Right atrium auricular region (tissue), 2 donors: Measurements from ENCODE around the gene CD47. TPM values are rescaled to one million over a fixed set of nuclear protein-coding genes. Genes with fewer than 3 reads are reported as not detected.

Experiments used
- DNase-seq: peaks from one replicate; pipeline ENCODE4 v3.0.0-alpha.2; 2019; ENCODE audit warnings: low spot score
- H3K27ac ChIP-seq, 2 donors: fragments of 200-600 bp; sonication (generic); 1 replicate in 1 of 2; 2 replicates in 1 of 2; pipeline ENCODE4 v1.5.1; 2016 to 2019
- H3K27me3 ChIP-seq, 2 donors: fragments of 200-600 bp; sonication (generic); one replicate each; pipeline versions ENCODE4 v1.5.1 to v1.6.0; 2017 to 2019
- H3K36me3 ChIP-seq: fragments of 200-600 bp; sonication (generic); one replicate; pipeline ENCODE4 v1.5.1; 2016
- H3K4me1 ChIP-seq, 2 donors: fragments of 200-600 bp; sonication (generic); one replicate each; pipeline versions ENCODE4 v1.5.1 to v1.6.0; 2017 to 2019
- H3K4me3 ChIP-seq, 2 donors: fragments of 200-600 bp; sonication (generic); 1 replicate in 1 of 2; 2 replicates in 1 of 2; pipeline ENCODE4 v1.5.1; 2017 to 2019; ENCODE audit warnings: mild to moderate bottlenecking in 1 of 2, moderate library complexity in 1 of 2
- H3K9me3 ChIP-seq, 2 donors: fragments of 200-600 bp; sonication (generic); one replicate each; pipeline ENCODE4 v1.5.1; 2019
- total RNA-seq, 2 donors: library from RNA; depleted of rRNA; stranded (reverse); fragments of >200 nt; gene quantifications; one replicate each; pipeline ENCODE4 v1.1.0, GENCODE V29; 2016
- TF ChIP-seq, protein P1 (sequence below), 2 donors: fragments of 200-600 bp; sonication (generic); IDR thresholded peaks; one replicate each; pipeline ENCODE4 v1.5.1; 2019; ENCODE audit warnings: antibody characterized with exemption in 2 of 2

Gene CD47
- total RNA-seq, 2 donors from 2014 or later = 52.1 to 92.2 TPM

- Histone ChIP-seq H3K4me3 (no peak overlapping the region), H3K27ac (no peak overlapping the region), H3K27me3 (no peaks in the 10 kb centered on the region), H3K36me3 (no peaks in the 10 kb centered on the region), H3K4me1 (no peaks in the 10 kb centered on the region), H3K9me3 (no peaks in the 10 kb centered on the region)
- no peak for DNase-seq
- TF ChIP-seq, protein P1, sequence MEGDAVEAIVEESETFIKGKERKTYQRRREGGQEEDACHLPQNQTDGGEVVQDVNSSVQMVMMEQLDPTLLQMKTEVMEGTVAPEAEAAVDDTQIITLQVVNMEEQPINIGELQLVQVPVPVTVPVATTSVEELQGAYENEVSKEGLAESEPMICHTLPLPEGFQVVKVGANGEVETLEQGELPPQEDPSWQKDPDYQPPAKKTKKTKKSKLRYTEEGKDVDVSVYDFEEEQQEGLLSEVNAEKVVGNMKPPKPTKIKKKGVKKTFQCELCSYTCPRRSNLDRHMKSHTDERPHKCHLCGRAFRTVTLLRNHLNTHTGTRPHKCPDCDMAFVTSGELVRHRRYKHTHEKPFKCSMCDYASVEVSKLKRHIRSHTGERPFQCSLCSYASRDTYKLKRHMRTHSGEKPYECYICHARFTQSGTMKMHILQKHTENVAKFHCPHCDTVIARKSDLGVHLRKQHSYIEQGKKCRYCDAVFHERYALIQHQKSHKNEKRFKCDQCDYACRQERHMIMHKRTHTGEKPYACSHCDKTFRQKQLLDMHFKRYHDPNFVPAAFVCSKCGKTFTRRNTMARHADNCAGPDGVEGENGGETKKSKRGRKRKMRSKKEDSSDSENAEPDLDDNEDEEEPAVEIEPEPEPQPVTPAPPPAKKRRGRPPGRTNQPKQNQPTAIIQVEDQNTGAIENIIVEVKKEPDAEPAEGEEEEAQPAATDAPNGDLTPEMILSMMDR (IDR thresholded peaks at IDR 0.05) = no peak
Observed at GRCh38 chr3:108122276-108122675, 31.4 kb upstream of the CD47 start.

DNA sequence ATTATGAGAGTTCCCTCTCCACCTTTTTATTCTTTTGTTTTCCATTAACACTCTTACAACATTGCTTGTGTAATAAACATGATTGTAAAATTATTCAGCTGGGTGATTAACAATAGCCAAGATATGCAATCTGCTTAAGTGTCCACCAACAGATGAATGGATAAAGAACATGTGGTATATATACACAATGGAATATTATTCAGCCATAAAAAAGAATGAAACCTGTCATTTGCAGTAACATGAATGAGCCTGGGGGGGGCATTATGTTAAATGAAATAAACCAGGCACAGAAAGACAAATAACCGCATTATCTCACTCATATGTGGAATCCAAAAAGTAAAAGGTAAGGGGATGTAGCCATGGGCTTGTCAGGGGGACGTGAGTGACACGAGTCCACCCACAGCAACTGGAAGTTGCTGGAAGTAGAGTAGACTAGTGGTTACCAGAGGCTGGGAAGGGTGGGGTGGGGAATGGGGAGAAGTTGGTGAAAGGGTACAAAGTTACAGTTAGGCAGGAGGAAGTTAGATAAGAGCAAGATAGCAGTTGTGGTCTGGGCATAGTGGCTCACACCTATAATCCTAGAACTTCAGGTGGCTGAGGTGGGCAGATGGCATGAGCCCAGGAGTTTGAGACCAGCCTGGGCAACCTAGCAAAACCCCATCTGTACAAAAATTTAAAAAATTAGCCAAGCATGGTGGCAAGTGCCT lies 28.7 kb upstream of the CD47 start:
- TF ChIP-seq, protein P1 (IDR thresholded peaks at IDR 0.05) = no peak
- H3K4me3 ChIP-seq = no peak overlapping the region

DNA sequence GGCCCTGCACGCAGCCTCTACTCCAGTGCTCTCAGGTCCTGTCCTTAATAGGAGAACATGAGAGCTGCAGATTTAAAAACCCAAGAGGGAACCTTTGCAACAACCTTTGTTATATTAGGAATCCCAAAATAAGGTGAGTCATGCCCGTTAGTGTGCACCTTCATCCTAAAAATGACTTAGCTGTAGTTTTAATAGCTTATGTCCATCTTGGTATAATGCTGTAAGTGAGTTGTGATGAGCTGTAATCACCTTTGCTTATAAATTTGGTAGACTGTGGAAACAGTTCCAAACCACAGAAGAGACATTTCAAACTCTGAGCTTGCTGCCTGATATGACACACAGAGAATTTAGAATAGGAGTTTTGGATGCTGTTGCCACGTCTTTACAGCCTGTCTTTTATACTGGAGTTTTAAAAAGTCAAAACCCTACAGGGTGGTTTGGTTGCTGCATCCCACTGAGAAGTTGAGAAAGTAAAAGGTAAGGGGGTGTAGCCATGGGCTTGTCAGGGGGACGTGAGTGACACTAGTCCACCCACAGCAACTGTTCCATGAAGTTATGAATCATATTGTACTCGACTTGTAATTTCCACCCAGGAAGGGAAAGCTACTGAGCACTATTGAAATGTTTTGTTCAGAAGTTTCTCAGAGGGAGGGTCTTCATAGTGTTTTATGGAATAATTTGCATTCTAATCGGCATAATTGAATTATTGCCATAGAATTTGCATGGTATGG lies 27.4 kb upstream of the CD47 start:
- H3K9me3 ChIP-seq = no peaks in the 10 kb centered on the region
- no peak for DNase-seq
- H3K4me3 ChIP-seq = no peak overlapping the region
- no peak overlapping the region for H3K27ac ChIP-seq
- no peaks in the 10 kb centered on the region for H3K4me1 ChIP-seq
- no peaks in the 10 kb centered on the region for H3K36me3 ChIP-seq
- no peaks in the 10 kb centered on the region for H3K27me3 ChIP-seq
- TF ChIP-seq, protein P1 (IDR thresholded peaks at IDR 0.05) = no peak

More for the DNA sequence above, 28.7 kb upstream of the CD47 start:
- no peak overlapping the region for H3K27ac ChIP-seq
- no peaks in the 10 kb centered on the region for H3K36me3 ChIP-seq
- no peaks in the 10 kb centered on the region for H3K9me3 ChIP-seq
- no peak for DNase-seq
- H3K4me1 ChIP-seq = no peaks in the 10 kb centered on the region
- H3K27me3 ChIP-seq = no peaks in the 10 kb centered on the region

DNA sequence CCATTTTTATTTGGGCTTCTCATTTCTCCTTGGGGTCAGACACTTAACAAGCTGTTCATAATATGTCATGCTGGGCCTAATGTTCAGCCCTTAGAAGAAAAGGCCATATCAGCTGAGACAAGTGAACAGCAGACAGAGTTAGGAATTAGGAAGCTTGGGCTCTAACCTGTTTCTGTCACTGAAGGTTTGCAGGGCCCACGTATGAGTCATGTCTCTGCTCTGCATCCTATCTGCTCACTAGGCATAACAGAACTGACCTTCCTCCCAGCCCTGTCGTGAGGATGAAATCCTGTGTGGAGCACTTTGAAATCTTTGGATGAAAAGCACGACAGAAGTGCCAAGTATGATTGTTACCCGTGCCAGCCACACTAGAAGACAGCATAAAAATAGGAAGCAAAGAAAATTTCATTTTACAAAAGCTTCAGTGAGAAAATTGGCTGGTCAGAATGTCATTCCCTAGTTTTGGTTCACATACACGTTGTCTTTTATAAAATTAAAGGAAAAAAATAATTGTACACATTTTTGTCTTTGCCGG lies 26.5 kb upstream of the CD47 start:
- Histone ChIP-seq H3K4me1 (no peaks in the 10 kb centered on the region), H3K4me3 (no peak overlapping the region), H3K36me3 (no peaks in the 10 kb centered on the region), H3K27ac (no peak overlapping the region), H3K9me3 (no peaks in the 10 kb centered on the region), H3K27me3 (no peaks in the 10 kb centered on the region)
- TF ChIP-seq, protein P1 (IDR thresholded peaks at IDR 0.05) = no peak
- DNase-seq = no peak

GRCh38 chr3:108114423-108115065 lies 23.7 kb upstream of the CD47 start:
- Histone ChIP-seq H3K4me1 (no peaks in the 10 kb centered on the region), H3K27ac (no peak overlapping the region), H3K36me3 (no peaks in the 10 kb centered on the region), H3K4me3 (no peak overlapping the region), H3K9me3 (no peaks in the 10 kb centered on the region), H3K27me3 (no peaks in the 10 kb centered on the region)
- no peak for DNase-seq
- TF ChIP-seq, protein P1 (IDR thresholded peaks at IDR 0.05) = no peak
